Peyer's patch (tissue), 4 donors: ENCODE results near the gene PCED1B.

ENCODE experiments used
- POLR2A ChIP-seq, 2 donors: fragments of 450-650 bp; IDR thresholded peaks; one replicate each; pipeline ENCODE4 v1.5.1; 2017; ENCODE audit warnings: antibody characterized with exemption in 2 of 2, mild to moderate bottlenecking in 2 of 2, moderate library complexity in 2 of 2
- TF ChIP-seq, protein P1 (sequence below), 6 experiments: fragments of 450-650 bp in 4 of 6; fragments of 200-600 bp in 2 of 6; sonication (generic) in 1 of 6; IDR thresholded peaks; one replicate each; pipeline ENCODE4 v1.5.1; 2017 to 2019; ENCODE audit warnings: antibody characterized with exemption in 6 of 6, mild to moderate bottlenecking in 3 of 6, moderate library complexity in 1 of 6

DNA sequence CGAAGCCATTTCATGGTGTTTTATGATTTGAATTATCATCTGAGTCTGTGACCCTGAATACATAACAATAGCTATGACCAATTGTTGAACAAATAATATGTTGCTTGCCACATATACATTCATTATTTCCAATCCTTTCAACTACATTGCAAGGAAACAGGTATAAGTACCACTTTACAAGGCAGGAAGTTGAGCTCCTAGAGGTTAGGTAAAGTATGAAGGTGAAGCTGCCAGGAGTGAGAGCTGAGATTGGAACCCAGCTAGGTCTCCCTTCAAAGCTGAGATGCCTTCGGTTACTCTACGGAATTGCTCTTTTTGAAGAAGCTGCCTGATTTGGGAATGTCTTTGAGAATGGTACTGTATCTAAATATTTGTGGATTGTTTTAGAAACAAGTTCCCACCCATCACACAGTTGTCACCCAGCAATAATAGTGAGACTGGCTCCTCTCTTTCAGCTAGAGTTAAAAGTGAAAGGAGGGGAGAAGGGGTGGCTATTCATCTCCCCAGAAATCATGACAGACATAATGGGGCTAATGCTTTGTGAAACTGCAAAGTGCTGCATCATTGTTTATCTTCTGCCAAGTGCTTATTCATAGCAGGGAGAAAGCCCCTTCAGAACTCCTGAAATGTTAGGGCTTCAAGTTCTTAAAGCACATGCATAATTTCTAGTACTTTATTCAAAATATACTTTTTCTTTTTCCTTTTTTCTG lies 76.2 kb downstream of the PCED1B start:
- TF ChIP-seq, protein P1, sequence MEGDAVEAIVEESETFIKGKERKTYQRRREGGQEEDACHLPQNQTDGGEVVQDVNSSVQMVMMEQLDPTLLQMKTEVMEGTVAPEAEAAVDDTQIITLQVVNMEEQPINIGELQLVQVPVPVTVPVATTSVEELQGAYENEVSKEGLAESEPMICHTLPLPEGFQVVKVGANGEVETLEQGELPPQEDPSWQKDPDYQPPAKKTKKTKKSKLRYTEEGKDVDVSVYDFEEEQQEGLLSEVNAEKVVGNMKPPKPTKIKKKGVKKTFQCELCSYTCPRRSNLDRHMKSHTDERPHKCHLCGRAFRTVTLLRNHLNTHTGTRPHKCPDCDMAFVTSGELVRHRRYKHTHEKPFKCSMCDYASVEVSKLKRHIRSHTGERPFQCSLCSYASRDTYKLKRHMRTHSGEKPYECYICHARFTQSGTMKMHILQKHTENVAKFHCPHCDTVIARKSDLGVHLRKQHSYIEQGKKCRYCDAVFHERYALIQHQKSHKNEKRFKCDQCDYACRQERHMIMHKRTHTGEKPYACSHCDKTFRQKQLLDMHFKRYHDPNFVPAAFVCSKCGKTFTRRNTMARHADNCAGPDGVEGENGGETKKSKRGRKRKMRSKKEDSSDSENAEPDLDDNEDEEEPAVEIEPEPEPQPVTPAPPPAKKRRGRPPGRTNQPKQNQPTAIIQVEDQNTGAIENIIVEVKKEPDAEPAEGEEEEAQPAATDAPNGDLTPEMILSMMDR (IDR thresholded peaks at IDR 0.05) = no peak
- no peak for TF ChIP-seq POLR2A (IDR thresholded peaks at IDR 0.05)
